HG02840 (cell line): Measurements from ENCODE around the gene PPP1R14C.
"Not testable (repeated sequence)": the region's sequence is repeated elsewhere in the genome, so short reads cannot be mapped to it uniquely, and the experiment has no call there.

ENCODE experiments used
- ATAC-seq: cut with Tn5 transposase; IDR thresholded peaks from one replicate; pipeline ENCODE4 v1.9.1; 2021; ENCODE audit warnings: mild to moderate bottlenecking, moderate library complexity, moderate number of reproducible peaks; ENCODE audit not compliant: unreplicated experiment, low FRiP score

The PPP1R14C gene

DNA sequence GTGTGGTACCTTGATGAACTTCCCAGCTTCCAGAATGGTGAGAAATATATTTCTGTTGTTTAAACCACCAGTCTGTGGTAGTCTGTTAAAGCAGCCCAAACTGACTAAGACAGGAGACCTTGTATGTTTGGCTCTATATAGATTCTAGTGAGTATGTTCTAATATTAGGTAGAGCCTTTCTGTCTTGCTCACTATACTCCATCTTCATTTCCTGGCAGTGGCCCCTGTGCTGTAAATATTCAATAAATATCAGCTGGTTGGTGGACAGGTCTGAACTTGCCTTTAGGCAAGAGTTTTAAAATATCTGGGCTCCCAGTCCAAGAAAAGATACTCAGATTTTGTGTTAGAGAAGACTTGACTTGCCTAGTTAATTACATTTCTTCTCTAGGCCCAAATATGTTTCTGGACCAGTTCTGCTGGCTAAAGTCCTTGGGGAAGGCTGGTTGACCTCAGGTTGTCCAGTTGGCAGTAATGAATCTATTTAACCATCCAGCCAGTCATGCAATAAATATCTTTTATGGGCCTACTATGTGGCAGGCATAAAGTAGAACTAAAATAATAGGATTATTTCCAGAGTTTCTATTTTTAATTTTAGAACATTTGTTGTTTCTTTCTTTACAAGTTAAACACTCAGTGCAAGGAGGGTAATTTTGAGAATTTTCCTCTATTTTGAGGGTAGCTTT is 22.3 kb downstream of the PPP1R14C start:
- no peak for ATAC-seq

DNA sequence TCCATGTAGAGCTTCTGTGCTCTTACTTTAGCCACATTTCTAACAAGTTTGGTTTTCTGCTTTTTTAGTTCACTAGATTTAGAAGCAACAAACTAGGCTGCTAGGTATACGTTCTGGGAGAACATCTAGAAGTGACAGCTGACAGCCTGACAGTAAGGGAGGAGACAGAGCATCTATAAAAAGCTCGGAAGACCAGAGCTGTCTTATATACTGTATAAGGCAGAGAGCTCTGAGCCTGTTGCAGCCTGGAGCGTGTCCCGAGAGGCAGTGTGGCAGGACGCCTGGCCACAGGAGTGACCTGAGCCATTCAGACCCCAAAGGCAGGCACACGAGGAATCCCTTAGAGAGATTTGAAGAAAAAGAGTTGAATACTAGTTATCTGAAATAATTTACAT is 24.6 kb downstream of the PPP1R14C start:
- no peak for ATAC-seq

DNA sequence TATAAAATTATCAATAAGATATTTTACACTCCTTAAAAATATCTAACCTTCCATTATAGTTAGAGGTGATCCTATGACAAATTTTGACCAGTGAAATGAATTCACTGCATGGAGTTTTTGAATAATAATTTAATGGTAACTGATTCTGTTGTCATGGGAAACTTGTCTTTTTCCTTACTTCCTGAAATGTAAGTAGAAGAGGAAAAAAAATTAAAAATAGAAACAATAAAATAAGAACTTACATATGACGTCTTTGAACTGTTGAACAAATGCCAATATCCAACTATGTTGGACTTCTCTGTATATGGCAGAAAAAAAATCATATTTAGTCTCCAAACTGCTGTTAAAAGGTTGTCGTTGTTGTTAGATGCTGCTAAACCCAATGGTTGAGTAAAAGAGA is 26.3 kb downstream of the PPP1R14C start:
- no peak for ATAC-seq

DNA sequence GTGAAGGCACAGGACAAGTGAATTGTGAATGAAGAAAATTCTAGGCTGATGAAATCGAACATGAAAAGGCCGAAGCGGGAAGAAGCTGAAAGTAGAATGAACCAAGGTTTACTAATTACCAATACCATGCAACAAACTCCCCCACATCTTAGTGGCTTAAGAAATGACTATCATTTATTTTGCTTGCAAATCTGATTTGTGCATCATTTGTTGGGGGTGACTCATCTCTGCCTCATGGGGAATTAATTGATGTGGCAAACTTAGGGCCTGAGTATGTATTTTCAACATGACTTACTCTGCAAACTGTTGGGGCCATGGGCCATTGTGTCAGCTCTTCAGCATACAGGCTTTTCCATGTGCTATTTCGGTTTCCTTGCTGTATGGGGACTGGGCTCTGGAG is 26.8 kb downstream of the PPP1R14C start:
- ATAC-seq, result no peak

DNA sequence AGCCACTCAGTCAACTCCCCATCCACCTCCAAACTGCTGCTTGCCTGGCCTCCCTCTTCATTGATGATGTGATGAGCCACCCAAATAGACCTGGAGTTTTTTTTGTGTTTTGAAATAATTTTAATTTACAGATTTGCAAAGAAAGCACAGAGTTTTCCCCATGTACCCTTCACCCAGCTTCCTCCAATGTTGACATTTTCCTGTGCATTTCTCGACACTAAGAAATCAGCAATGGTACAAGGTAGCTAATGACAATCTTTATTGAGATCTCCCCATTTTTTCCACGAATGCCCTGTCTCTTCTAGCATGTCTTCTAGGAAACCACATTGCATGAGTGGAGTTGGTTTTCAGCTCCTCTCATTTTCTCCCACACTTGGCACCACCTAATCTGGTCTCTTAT is 30.1 kb downstream of the PPP1R14C start:
- no peak for ATAC-seq

DNA sequence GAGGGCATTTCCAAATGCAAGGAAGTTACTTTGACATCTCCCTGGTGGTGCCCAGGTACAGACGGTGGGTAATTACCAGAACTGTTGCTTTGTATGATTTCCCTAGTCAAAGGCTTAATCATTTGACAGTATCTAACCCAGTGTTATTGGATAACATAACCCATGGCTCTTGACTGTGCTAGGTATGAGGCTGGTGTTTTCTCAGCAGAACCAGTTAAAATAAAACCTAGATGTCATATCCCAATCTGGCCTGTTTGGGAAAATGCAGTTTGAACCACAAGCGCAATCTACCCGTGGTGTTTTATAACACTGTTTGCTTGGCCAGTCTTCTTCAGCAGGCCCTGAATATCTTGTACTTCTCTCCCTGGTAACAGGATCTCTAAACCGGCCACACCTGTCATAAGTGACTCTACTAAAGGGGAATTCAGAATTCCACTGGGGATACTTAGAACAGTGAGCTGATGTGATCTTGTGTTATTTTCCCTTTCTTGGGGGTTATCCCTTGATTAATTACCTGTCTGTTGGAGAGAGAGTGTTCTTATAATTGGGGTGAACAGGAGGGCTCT is 32.8 kb downstream of the PPP1R14C start:
- ATAC-seq, result no peak

DNA sequence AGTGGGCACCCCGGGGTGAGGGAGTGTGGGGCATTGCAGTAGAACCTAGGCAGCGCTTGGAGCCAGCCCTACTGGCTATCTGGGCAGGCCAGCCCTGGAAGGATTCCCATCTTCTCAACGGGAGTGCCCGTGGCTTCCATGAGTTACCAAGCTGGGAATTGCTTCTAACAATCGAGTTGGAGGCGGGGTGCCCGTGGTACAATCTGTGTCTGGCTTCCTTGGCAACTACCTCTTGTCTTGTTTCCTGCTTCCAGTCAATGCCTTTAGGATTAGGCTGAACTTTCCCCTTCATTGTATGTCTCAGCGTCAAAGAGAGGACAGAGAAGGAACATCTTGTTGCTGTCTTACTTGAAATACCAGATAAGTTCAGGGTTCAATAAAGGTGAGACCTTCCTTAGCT is 33.3 kb downstream of the PPP1R14C start:
- ATAC-seq, result no peak

DNA sequence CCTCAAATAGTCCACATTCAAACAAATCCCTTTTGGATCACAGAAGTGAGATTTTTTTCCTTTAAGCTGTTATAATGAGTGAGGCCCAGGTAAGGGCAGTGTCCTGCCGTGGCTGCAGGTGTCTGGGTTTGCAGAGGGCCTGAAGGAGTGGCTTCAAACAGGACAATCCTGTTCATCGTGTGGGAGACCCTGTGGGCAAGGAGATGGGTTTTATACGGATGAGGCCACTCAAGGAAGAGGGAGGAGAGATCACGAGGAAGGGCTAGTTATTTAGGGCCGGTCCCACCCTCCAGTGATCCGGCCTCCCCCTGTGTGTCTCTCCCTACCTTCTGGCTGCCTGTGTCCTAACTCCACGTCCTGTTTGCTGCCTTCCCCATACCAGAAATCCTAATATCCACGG is 33.8 kb downstream of the PPP1R14C start:
- ATAC-seq, result no peak

DNA sequence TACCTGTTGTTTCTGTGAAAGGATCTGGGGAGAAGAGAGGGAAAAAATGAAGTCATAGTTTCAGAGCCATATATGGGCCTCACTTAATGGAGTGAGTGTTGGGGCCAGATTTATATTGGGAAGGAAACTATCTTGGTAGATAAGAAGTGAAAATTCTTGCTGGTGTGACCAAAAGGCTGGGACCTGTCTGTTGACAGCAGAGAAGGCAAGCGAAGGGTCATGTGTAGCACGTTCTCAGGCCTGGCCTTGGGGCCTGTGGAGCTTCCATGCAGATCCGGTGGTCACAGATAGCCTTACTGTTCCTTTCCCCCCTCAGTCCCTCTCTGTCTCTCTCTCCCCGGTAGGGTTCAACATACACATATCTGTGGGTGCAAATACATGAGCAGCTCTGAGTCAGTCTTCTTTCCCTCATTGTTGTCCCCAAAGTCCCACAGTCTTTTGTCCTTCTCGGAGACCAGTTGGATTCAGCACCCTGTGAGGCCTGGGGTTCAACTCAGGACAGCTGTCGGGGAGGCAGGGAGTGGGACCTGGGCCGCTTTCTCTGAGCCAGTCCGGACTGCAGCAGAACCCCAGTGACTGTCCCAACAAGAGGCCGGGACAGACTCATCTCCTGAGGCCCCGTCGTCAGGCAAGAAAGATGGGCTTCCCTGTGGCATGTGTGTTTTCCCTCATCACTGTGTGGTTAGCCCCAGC is 34.6 kb downstream of the PPP1R14C start:
- ATAC-seq, result no peak

DNA sequence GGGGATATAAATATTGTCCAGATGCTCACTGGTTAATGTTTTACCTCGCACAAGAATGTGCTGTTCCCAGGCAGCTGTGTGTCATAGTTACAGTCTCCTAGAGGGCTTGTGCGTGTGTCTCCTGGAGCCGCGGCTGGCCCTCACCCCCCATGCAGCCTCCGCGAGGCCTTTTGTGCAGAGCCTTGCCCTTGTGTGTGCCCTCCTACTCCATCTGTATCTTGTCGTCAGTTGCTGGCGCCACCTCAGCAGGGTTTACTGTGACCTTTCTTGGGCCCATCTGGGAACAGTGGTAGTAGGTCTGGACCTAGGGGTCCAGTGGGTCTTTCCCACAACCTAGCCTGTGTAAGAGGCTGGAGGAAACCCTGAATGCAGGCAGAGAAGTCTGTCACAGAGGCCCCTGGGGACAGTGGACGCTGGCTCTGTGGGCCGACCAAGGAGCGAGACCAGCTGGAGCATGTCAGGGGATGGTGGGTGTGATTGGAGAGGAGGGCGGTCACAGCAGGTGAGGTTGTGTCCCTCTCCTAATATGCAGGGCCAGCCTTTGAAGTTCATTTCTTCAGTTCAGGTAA is 35.2 kb downstream of the PPP1R14C start:
- no peak for ATAC-seq

DNA sequence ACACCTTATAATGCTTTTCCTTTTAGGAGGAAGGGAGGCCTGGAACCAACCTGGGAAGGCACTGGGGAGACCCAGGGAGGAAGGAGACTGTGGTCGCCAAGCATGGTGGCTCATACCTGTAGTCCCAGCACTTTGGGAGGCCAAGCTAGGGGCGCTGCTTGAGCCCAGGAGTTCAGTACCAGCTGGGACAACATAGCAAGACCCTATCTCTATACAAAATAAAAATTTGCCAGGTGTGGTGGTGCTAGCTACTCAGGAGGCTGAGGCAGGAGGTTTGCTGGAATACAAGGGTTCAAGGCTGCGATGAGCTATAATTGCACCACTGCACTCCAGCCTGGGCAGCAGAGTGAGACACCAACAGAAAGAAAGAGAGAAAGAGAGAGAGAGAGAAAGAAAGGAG is 36.2 kb downstream of the PPP1R14C start:
- ATAC-seq, result no peak

DNA sequence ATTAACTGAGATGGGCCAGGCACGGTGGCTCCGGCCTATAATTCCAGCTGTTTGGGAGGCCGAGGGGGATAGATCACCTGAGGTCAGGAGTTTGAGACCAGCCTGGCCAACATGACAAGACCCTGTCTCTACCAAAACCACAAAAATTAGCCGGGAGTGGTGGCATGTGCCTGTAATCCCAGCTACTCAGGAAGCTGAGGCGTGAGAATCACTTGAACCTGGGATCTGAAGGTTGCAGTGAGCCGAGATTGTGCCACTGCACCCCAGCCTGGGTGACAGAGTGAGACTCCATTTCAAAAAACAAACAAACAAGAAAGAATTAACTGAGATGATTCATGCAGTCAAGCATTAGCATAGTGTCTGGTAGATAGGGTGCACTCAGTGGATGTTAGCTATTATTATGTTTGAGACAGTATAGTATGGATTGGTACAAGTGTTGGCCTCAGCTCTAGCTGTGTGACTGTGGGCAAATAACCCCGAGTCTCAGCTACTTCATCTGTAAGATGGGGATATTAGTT is 37.1 kb downstream of the PPP1R14C start:
- not testable (repeated sequence) for ATAC-seq

DNA sequence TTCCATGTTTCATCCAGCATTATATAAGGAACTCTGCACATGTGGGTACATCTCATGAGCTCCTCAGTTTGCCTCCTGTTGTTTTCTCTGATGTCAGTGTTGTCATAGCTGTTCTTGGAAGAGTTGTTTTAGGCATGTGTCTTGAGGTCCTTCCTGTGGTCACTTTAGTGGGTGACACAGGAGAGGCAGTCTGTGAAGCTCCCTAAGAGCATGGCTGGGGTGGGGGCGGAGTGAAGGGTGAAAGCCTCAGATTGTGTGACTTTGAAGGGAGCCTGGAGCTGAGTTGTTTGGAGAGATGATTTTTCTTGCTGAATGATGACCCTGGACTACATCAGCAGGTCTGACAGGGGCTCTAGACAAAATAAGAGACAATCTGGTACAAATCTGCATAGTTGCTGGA is 37.7 kb downstream of the PPP1R14C start:
- no peak for ATAC-seq

DNA sequence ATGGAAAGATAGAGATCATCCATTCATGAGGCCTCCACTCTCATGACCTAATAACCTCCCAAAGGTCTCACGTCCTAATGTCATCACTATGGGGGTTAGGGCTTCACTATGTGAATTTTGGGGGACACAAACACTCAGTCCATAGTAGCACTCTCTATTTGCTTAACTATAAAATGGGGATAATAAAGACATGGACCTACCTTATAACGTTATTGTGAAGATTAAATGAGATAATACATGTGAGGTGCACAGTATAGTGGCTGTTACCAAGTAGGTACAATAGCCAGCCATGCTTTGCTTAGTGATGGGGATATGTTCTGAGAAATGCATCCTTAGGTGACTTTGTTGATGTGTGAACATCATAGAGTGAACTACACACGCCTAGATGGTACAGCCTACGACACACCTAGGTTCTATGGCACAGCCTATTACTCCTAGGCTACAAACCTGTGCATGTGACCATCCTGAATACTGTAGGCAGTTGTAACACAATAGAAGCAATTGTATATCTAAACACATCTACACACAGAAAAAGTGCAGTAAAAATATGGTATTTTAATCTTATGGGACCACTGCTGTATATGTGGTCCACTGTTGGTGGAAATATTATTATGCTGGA is 39.7 kb downstream of the PPP1R14C start:
- ATAC-seq, result no peak

DNA sequence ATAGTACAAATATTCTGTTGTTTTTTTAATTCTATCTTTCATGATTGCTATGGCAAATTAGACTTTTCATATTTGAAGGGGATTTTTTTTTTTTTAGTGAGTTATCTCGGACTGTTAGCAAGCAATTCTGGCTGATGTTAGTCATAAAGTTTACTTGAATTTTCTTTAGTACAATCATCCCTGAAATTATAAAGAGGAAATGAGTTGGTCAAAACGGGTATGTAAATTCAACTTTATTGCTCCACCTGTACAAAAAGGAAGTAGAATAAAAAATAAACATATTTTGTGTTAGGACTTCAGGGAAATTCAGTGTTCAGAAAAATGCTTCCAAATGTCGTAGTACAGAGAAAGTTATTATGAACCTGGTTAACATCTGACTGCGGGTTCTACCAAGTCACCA is 40.3 kb downstream of the PPP1R14C start:
- ATAC-seq, result no peak

DNA sequence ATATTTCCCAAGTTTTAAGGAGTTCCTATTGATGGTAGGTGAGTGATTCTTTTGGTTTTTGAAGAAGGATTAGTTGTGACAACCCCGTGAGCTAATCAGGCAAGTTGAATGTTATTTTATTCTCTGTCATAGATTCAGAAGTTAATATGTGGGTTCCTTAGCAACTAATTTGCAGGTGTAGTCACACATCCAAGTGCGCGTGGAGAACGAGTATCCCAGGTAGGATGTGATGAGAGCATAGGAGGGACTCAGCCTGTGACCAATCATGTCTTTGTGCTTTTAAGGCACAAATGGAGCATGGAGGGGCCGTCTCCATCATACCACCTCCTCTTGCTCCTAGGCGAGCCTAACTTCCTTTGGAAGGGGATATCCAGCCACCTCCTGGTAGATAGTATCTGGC is 41.1 kb downstream of the PPP1R14C start:
- no peak for ATAC-seq

DNA sequence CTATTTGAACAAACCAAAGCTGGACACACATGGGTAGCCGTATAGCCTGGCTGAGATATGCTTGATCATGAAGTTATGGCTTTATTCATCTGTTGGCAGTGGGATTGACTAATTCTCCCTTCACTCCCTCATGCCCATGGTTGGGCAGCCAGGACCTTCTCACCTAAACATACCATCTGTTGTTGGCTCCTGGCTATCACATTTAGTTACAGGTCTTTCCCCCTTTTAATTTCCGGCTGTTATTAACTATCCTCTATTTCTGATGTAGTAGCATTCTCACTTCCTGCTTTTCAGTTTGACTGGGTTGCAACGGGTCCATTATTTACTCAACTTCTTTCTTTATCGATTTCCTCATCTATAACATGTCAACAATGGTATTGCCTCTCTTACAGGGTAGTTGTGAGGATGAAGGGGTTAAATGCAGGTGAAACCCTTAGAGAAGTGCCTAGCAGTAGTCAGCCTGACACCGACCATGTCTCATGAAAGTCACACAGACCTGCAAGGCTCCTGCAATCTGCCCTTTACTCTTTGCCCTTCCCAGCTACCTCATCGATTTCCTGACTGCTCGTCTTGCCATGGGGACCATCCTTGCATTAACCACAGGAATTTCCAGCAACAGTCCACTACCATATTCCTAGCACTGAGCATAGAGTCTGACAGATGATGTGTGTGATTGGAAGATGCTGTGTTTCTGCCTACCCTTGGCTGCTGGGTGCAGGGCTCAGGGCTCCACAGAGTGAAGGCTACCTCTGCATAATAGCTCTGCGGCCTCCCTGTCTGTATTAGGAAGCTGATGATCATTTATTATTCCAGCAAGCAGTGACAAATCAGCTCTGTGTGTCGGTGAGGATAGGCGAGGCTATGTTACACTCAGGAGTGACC is 42.2 kb downstream of the PPP1R14C start:
- ATAC-seq, result no peak

DNA sequence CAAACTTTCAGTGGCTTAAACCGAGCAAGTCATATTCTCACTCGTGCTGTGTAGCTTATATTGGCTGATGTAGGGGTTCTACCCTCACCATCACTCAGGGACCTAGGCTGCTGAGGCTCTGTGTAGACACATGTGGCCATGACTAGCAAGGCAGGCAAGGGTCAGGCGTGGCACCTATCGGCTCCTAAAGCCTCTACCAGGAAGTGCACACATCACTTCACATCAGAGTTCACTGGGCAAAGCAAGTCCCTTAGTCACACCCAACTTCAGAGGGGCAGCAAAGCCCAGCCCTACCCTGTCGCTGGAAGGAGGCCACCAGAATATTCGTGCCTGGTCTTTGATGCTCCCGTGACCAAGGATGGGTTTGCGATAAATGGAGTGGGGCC is 42.9 kb downstream of the PPP1R14C start:
- ATAC-seq, result no peak

DNA sequence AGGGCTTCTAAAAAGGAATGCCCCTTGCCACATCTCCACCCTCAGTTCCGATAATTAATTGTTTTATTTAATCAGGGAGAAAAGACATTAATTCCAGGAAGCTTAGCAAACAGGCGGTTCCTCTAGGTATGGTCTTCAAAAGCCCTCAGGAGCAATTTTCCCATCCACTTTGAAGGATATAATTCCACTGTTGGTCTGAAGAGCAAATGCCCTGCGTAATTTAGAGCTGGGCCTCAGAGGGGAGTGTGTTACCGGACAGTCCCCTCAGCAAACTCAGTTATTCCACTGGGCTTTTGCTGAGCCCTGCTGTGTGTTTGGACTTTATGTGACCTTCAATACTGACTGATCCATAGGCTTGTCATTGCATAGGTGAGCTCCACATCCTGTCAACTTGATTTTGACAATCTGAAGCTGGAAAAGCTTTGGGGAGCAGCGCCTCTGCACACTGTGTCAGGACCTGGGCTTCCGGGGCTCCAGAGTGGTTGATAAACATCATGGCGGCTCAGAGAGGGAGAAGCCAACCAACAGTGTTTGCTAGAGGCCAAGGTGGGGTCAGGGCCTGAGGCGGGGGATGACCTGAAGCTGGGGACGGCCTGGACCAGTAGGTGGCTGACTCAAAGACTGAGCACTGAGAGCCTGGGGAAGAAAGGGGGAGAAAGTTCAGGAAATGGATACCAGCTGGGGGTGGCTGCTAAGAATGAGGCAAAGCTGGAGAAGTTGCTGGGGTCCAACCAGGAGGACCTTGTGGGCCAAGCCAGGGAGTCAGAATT is 43.5 kb downstream of the PPP1R14C start:
- no peak for ATAC-seq
